HEK293 (cell line): Measurements from ENCODE around the gene PPY.
A peak's percentile ranks its signal among the peaks of the same experiment; 100 is the strongest.

Experiments used
- BCL6B ChIP-seq: fragments of 450-650 bp; formaldehyde crosslinking; IDR thresholded peaks from 2 replicates; pipeline ENCODE4 v1.5.1; 2017; ENCODE audit warnings: missing biosample characterization, missing genetic modification characterization
- HOXA7 ChIP-seq: sonication (generic); formaldehyde crosslinking; IDR thresholded peaks from 2 replicates; pipeline ENCODE4 v1.8.1; 2022; ENCODE audit warnings: missing genetic modification reagents, borderline replicate concordance
- INSM2 ChIP-seq: fragments of 450-650 bp; formaldehyde crosslinking; IDR thresholded peaks from 2 replicates; pipeline ENCODE4 v1.5.1; 2016; ENCODE audit warnings: missing biosample characterization, missing genetic modification characterization
- KLF1 ChIP-seq: fragments of 450-650 bp; formaldehyde crosslinking; IDR thresholded peaks from 2 replicates; pipeline ENCODE4 v1.5.1; 2016; ENCODE audit warnings: missing biosample characterization, missing genetic modification characterization
- KLF8 ChIP-seq: fragments of 450-650 bp; formaldehyde crosslinking; IDR thresholded peaks from 2 replicates; pipeline ENCODE4 v1.5.1; 2016; ENCODE audit warnings: missing biosample characterization, missing genetic modification characterization
- OVOL3 ChIP-seq: fragments of 450-650 bp; formaldehyde crosslinking; IDR thresholded peaks from 2 replicates; pipeline ENCODE4 v1.5.1; 2016; ENCODE audit warnings: missing biosample characterization, missing genetic modification characterization
- RBAK ChIP-seq: fragments of 450-650 bp; formaldehyde crosslinking; IDR thresholded peaks from 2 replicates; pipeline ENCODE4 v1.5.1; 2016; ENCODE audit warnings: missing biosample characterization, missing genetic modification characterization
- REPIN1 ChIP-seq: fragments of 450-650 bp; formaldehyde crosslinking; IDR thresholded peaks from 2 replicates; pipeline ENCODE4 v1.5.1; 2017; ENCODE audit warnings: missing biosample characterization, missing genetic modification characterization, low read depth
- REST ChIP-seq: fragments of 450-650 bp; formaldehyde crosslinking; IDR thresholded peaks from 2 replicates; pipeline ENCODE4 v1.5.1; 2016; ENCODE audit warnings: missing biosample characterization, missing genetic modification characterization
- ZBTB8A ChIP-seq: fragments of 450-650 bp; formaldehyde crosslinking; IDR thresholded peaks from 2 replicates; pipeline ENCODE4 v1.5.1; 2016; ENCODE audit warnings: missing biosample characterization, missing genetic modification characterization
- ZNF121 ChIP-seq: fragments of 450-650 bp; formaldehyde crosslinking; IDR thresholded peaks from 2 replicates; pipeline ENCODE4 v1.5.1; 2016; ENCODE audit warnings: missing biosample characterization, missing genetic modification characterization
- ZNF148 ChIP-seq: fragments of 450-650 bp; formaldehyde crosslinking; IDR thresholded peaks from 2 replicates; pipeline ENCODE4 v1.5.0; 2017; ENCODE audit warnings: missing biosample characterization, missing genetic modification characterization, borderline replicate concordance
- ZNF157 ChIP-seq: fragments of 450-650 bp; formaldehyde crosslinking; IDR thresholded peaks from 2 replicates; pipeline ENCODE4 v1.5.1; 2016; ENCODE audit warnings: missing biosample characterization, missing genetic modification characterization
- ZNF223 ChIP-seq: fragments of 450-650 bp; formaldehyde crosslinking; IDR thresholded peaks from 2 replicates; pipeline ENCODE4 v1.5.1; 2016; ENCODE audit warnings: missing biosample characterization, missing genetic modification characterization
- ZNF362 ChIP-seq: fragments of 450-650 bp; formaldehyde crosslinking; IDR thresholded peaks from 2 replicates; pipeline ENCODE4 v1.5.1; 2016; ENCODE audit warnings: missing biosample characterization, missing genetic modification characterization
- ZNF366 ChIP-seq: fragments of 450-650 bp; formaldehyde crosslinking; conservative IDR thresholded peaks from 2 replicates; pipeline ENCODE4 v1.5.1; 2016; ENCODE audit warnings: missing biosample characterization, missing genetic modification characterization
- ZNF423 ChIP-seq: fragments of 450-650 bp; formaldehyde crosslinking; IDR thresholded peaks from 2 replicates; pipeline ENCODE4 v1.5.1; 2016; ENCODE audit warnings: missing biosample characterization, missing genetic modification characterization
- ZNF426 ChIP-seq: fragments of 450-650 bp; formaldehyde crosslinking; IDR thresholded peaks from 2 replicates; pipeline ENCODE4 v1.5.1; 2017; ENCODE audit warnings: missing biosample characterization, missing genetic modification characterization, mild to moderate bottlenecking, inconsistent platforms, moderate library complexity
- ZNF555 ChIP-seq: fragments of 450-650 bp; formaldehyde crosslinking; conservative IDR thresholded peaks from 2 replicates; pipeline ENCODE4 v1.5.1; 2017; ENCODE audit warnings: missing biosample characterization, mild to moderate bottlenecking, missing genetic modification characterization, inconsistent platforms
- ZNF600 ChIP-seq: fragments of 450-650 bp; formaldehyde crosslinking; IDR thresholded peaks from 2 replicates; pipeline ENCODE4 v1.5.1; 2016; ENCODE audit warnings: missing biosample characterization, missing genetic modification characterization
- ZNF610 ChIP-seq: fragments of 450-650 bp; formaldehyde crosslinking; IDR thresholded peaks from 2 replicates; pipeline ENCODE4 v1.5.1; 2016; ENCODE audit warnings: missing biosample characterization, missing genetic modification characterization, borderline replicate concordance
- ZNF624 ChIP-seq: fragments of 450-650 bp; formaldehyde crosslinking; IDR thresholded peaks from 2 replicates; pipeline ENCODE4 v1.5.1; 2017; ENCODE audit warnings: missing biosample characterization, missing genetic modification characterization
- ZNF747 ChIP-seq: fragments of 450-650 bp; formaldehyde crosslinking; IDR thresholded peaks from 2 replicates; pipeline ENCODE4 v1.5.1; 2016; ENCODE audit warnings: missing biosample characterization, missing genetic modification characterization
- ZNF76 ChIP-seq: fragments of 450-650 bp; formaldehyde crosslinking; IDR thresholded peaks from 2 replicates; pipeline ENCODE4; 2016; ENCODE audit warnings: low read depth, missing biosample characterization, missing genetic modification characterization, borderline replicate concordance
- ZSCAN16 ChIP-seq: fragments of 450-650 bp; formaldehyde crosslinking; IDR thresholded peaks from 2 replicates; pipeline ENCODE4 v1.5.1; 2016; ENCODE audit warnings: missing biosample characterization, missing genetic modification characterization
- ZSCAN30 ChIP-seq: fragments of 450-650 bp; IDR thresholded peaks from 2 replicates; pipeline ENCODE4 v1.5.1; 2018; ENCODE audit warnings: missing biosample characterization, mild to moderate bottlenecking, missing genetic modification characterization, moderate library complexity
- TF ChIP-seq, protein P1 (sequence below): fragments of 450-650 bp; formaldehyde crosslinking; IDR thresholded peaks from 2 replicates; pipeline ENCODE4 v1.5.1; 2016; ENCODE audit warnings: missing biosample characterization, missing genetic modification characterization

Gene PPY

DNA sequence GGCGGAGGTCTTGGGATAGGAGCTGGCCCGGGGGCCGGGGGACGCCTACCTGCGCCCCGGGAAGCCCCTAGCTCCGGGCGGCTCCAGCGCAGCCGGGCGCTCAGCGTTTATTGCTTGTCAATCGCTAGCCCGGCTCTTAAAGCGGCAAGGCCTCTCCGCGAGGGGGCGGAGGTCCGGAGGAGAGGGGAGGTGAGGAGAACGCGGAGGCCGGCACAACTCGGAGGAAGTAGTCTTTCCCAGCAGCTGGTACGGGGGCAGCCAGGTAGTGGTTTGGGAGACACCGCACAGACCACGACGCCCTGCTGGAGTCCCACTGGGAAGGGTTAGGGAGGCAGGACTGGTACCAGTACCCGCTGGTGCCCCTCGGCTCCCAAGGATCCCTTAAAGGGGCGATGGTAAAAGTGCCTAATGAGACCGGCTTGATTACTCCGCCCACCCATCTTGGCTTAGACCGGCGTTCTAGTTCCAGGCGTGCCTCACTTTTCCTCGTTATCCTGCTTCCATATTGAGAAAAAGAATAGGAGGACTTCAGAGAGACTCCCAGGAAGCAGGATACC lies 34.8 kb downstream of the PPY start, which contains the start of gene MPP2 (continued):
- TF ChIP-seq ZNF362 (no peak), KLF8 (tag by site-specific recombination) (peak; percentile 58; the same call in 1 of the 2 replicates), OVOL3 (tag by site-specific recombination) (no peak), ZNF600 (tag by site-specific recombination) (peak; percentile 84; the same call in 1 of the 2 replicates), ZNF76 (peak; percentile 77; the same call in 1 of the 2 replicates), ZNF148 (no peak), BCL6B (no peak), ZNF366 (tag by site-specific recombination) (no peak; the same call in 1 of the 2 replicates), ZNF157 (tag by site-specific recombination) (no peak), RBAK (tag by site-specific recombination) (no peak), HOXA7 (CRISPR knock-in tag) (no peak), ZNF223 (tag by site-specific recombination) (no peak), KLF1 (tag by site-specific recombination) (peak; percentile 33; the same call in 1 of the 2 replicates), ZNF624 (tag by site-specific recombination) (no peak), ZNF423 (peak; percentile 88), ZNF747 (no peak), ZBTB8A (peak; percentile 95), INSM2 (tag by site-specific recombination) (0 out of 2 replicates have a peak, but pooled peaks have one; percentile 9), ZNF610 (no peak), ZNF555 (tag by site-specific recombination) (no peak), ZNF121 (tag by site-specific recombination) (no peak), REPIN1 (no peak), ZSCAN16 (tag by site-specific recombination) (no peak), ZNF426 (no peak), ZSCAN30 (tag by site-specific recombination) (no peak), REST (tag by site-specific recombination) (no peak)
- TF ChIP-seq, protein P1, sequence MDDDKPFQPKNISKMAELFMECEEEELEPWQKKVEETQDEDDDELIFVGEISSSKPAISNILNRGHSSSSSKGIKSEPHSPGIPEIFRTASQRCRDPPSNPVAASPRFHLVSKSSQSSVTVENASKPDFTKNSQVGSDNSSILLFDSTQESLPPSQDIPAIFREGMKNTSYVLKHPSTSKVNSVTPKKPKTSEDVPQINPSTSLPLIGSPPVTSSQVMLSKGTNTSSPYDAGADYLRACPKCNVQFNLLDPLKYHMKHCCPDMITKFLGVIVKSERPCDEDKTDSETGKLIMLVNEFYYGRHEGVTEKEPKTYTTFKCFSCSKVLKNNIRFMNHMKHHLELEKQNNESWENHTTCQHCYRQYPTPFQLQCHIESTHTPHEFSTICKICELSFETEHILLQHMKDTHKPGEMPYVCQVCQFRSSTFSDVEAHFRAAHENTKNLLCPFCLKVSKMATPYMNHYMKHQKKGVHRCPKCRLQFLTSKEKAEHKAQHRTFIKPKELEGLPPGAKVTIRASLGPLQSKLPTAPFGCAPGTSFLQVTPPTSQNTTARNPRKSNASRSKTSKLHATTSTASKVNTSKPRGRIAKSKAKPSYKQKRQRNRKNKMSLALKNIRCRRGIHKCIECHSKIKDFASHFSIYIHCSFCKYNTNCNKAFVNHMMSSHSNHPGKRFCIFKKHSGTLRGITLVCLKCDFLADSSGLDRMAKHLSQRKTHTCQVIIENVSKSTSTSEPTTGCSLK (tag by site-specific recombination), result no peak
